IMR-90 (cell line): Measurements from ENCODE around the gene FCRLB. TPM values are rescaled to one million over a fixed set of nuclear protein-coding genes. Genes with fewer than 3 reads are reported as not detected.

Source experiments
- ATAC-seq: fragments of 200-7000 bp; cut with Tn5 transposase; 2 replicates; pipeline ENCODE4 v1.9.1; 2020; ENCODE audit warnings: low read depth, mild to moderate bottlenecking, moderate library complexity
- BruUV-seq: library from RNA; stranded (reverse); fragments of 400-500 nt; replicated peaks from 2 replicates; lab custom pipeline; 2021; lab: Mats Ljungman, UMichigan
- CTCF ChIA-PET: fragments of 300-600 bp; formaldehyde crosslinking; extraction: SDS; loops from one replicate; lab custom pipeline; 2021; ENCODE audit warnings: antibody characterized with exemption; lab: Yijun Ruan, JAX
- POLR2A ChIA-PET: fragments of 300-600 bp; sonication (Branson Sonifier 250); formaldehyde crosslinking; loops from one replicate; lab custom pipeline; 2022; ENCODE audit warnings: antibody characterized with exemption; ENCODE audit not compliant: unreplicated experiment; lab: Charles Lee
- DNase-seq: peaks from one replicate; pipeline ENCODE4 v3.0.0; 2013
- H2AFZ ChIP-seq: replicated peaks from 2 replicates; pipeline ENCODE3; 2013; ENCODE audit warnings: low read length, mild to moderate bottlenecking; ENCODE audit not compliant: poor library complexity
- H2AK5ac ChIP-seq: 2 replicates; pipeline ENCODE4 v1.6.1; 2013; ENCODE audit warnings: low read depth, low read length, inconsistent platforms
- H2AK9ac ChIP-seq: replicated peaks from 2 replicates; pipeline ENCODE3; 2013; ENCODE audit warnings: mild to moderate bottlenecking, low read depth, low read length, moderate library complexity; ENCODE audit not compliant: poor library complexity
- H2BK120ac ChIP-seq: 2 replicates; pipeline ENCODE4 v1.6.1; 2013; ENCODE audit warnings: low read depth, low read length, inconsistent platforms
- H2BK15ac ChIP-seq: 3 replicates; pipeline ENCODE4 v1.6.1; 2013; ENCODE audit warnings: low read depth, low read length, inconsistent platforms
- H2BK20ac ChIP-seq: 2 replicates; pipeline ENCODE4 v1.6.1; 2013; ENCODE audit warnings: low read depth, mild to moderate bottlenecking, inconsistent platforms, low read length, moderate library complexity
- H2BK5ac ChIP-seq: 2 replicates; pipeline ENCODE4 v1.6.1; 2013; ENCODE audit warnings: mild to moderate bottlenecking, low read depth, low read length, inconsistent platforms; ENCODE audit not compliant: poor library complexity, severe bottlenecking
- H3K14ac ChIP-seq: replicated peaks from 2 replicates; pipeline ENCODE4 v1.6.1; 2013; ENCODE audit warnings: low read depth, low read length, inconsistent platforms
- H3K18ac ChIP-seq: 2 replicates; pipeline ENCODE4 v1.6.1; 2013; ENCODE audit warnings: low read depth, low read length, control low read depth
- H3K23ac ChIP-seq: 2 replicates; pipeline ENCODE4 v1.6.1; 2013; ENCODE audit warnings: low read depth, low read length, inconsistent platforms
- H3K27ac ChIP-seq: 2 replicates; pipeline ENCODE4 v1.5.1; 2013; ENCODE audit warnings: mild to moderate bottlenecking, control low read depth, low read length; ENCODE audit not compliant: insufficient read depth
- H3K27me3 ChIP-seq: 2 replicates; pipeline ENCODE4 v1.6.1; 2013; ENCODE audit warnings: low read length; ENCODE audit not compliant: control insufficient read depth, insufficient read depth
- H3K36me3 ChIP-seq: 2 replicates; pipeline ENCODE4 v1.6.1; 2013; ENCODE audit warnings: low read length, mixed read lengths; ENCODE audit not compliant: control insufficient read depth, insufficient read depth
- H3K4ac ChIP-seq: 2 replicates; pipeline ENCODE4 v1.6.1; 2013; ENCODE audit warnings: low read depth, low read length, inconsistent platforms
- H3K4me1 ChIP-seq: 2 replicates; pipeline ENCODE4 v1.6.1; 2013; ENCODE audit warnings: low read length, mixed read lengths; ENCODE audit not compliant: control insufficient read depth, insufficient read depth
- H3K4me2 ChIP-seq: 2 replicates; pipeline ENCODE4 v1.6.1; 2013; ENCODE audit warnings: low read depth, mild to moderate bottlenecking, control low read depth, low read length, moderate library complexity
- H3K4me3 ChIP-seq: 2 replicates; pipeline ENCODE4 v1.5.1; 2013; ENCODE audit warnings: low read depth, mild to moderate bottlenecking, control low read depth, low read length, moderate library complexity; ENCODE audit not compliant: insufficient read depth
- H3K56ac ChIP-seq: 2 replicates; pipeline ENCODE4 v1.6.1; 2013; ENCODE audit warnings: low read length, inconsistent platforms; ENCODE audit not compliant: insufficient read depth; ENCODE audit errors: extremely low read depth
- H3K79me1 ChIP-seq, 2 experiments: 2 replicates each; pipeline ENCODE4 v1.6.1; 2013; ENCODE audit warnings: low read length in 2 of 2, inconsistent platforms in 1 of 2, low read depth in 1 of 2
- H3K9ac ChIP-seq: 2 replicates; pipeline ENCODE4 v1.6.1; 2013; ENCODE audit warnings: low read depth, low read length, control low read depth
- H3K9me1 ChIP-seq: 2 replicates; pipeline ENCODE4 v1.6.1; 2013; ENCODE audit warnings: low read length, inconsistent platforms; ENCODE audit not compliant: insufficient read depth
- H3K9me3 ChIP-seq: 2 replicates; pipeline ENCODE4 v1.6.1; 2013; ENCODE audit warnings: low read length; ENCODE audit not compliant: control insufficient read depth, insufficient read depth
- H4K20me1 ChIP-seq: 2 replicates; pipeline ENCODE4 v1.6.1; 2013; ENCODE audit warnings: low read length, inconsistent platforms; ENCODE audit not compliant: insufficient read depth
- H4K5ac ChIP-seq: 2 replicates; pipeline ENCODE4 v1.6.1; 2013; ENCODE audit warnings: mild to moderate bottlenecking, low read depth, low read length, control low read depth
- H4K8ac ChIP-seq, 2 experiments: 2 replicates each; pipeline ENCODE4 v1.6.1; 2013; ENCODE audit warnings: low read depth in 2 of 2, low read length in 2 of 2, control low read depth in 1 of 2, inconsistent platforms in 1 of 2
- H4K91ac ChIP-seq: 2 replicates; pipeline ENCODE4 v1.6.1; 2013; ENCODE audit warnings: low read depth, low read length, inconsistent platforms; ENCODE audit not compliant: insufficient read depth
- BHLHE40 ChIP-seq: fragments of 150-350 bp; IDR thresholded peaks from 2 replicates; pipeline ENCODE4 v1.6.1; 2016; ENCODE audit warnings: mild to moderate bottlenecking, low read depth, low read length
- CEBPB ChIP-seq: IDR thresholded peaks from 2 replicates; pipeline ENCODE4 v1.6.1; 2012; ENCODE audit warnings: low read depth, low read length, improper control_type of control experiment
- CHD1 ChIP-seq: IDR thresholded peaks from 2 replicates; pipeline ENCODE4 v1.6.1; 2012; ENCODE audit warnings: low read depth, low read length, improper control_type of control experiment
- CTCF ChIP-seq: conservative IDR thresholded peaks from 2 replicates; pipeline ENCODE4 v1.5.1; 2012; ENCODE audit warnings: mild to moderate bottlenecking, low read depth, low read length, improper control_type of control experiment
- ELK1 ChIP-seq: fragments of 150-350 bp; IDR thresholded peaks from 2 replicates; pipeline ENCODE4 v1.6.1; 2016; ENCODE audit warnings: low read depth, mild to moderate bottlenecking, low read length, moderate library complexity, borderline replicate concordance
- FOS ChIP-seq: fragments of 150-350 bp; IDR thresholded peaks from 2 replicates; pipeline ENCODE4 v1.6.1; 2016; ENCODE audit warnings: low read depth, low read length
- MAFK ChIP-seq: IDR thresholded peaks from 2 replicates; pipeline ENCODE4 v1.6.1; 2012; ENCODE audit warnings: low read depth, low read length, improper control_type of control experiment
- MAZ ChIP-seq: IDR thresholded peaks from 2 replicates; pipeline ENCODE4 v1.6.1; 2012; ENCODE audit warnings: low read depth, mild to moderate bottlenecking, low read length, improper control_type of control experiment, moderate library complexity, borderline replicate concordance
- MXI1 ChIP-seq: IDR thresholded peaks from 2 replicates; pipeline ENCODE4 v1.6.1; 2012; ENCODE audit warnings: low read depth, mild to moderate bottlenecking, low read length, moderate library complexity, borderline replicate concordance
- NFE2L2 ChIP-seq: fragments of 150-350 bp; IDR thresholded peaks from 2 replicates; pipeline ENCODE4 v1.6.1; 2016; ENCODE audit warnings: low read depth, mild to moderate bottlenecking, low read length
- POLR2A ChIP-seq: IDR thresholded peaks from 2 replicates; pipeline ENCODE4 v1.6.1; 2012; ENCODE audit warnings: mild to moderate bottlenecking, low read depth, low read length
- RAD21 ChIP-seq: IDR thresholded peaks from 2 replicates; pipeline ENCODE4 v1.6.1; 2012; ENCODE audit warnings: low read length, improper control_type of control experiment
- RCOR1 ChIP-seq: IDR thresholded peaks from 2 replicates; pipeline ENCODE4 v1.6.1; 2012; ENCODE audit warnings: mild to moderate bottlenecking, low read length, improper control_type of control experiment; ENCODE audit not compliant: insufficient replicate concordance
- RFX5 ChIP-seq: IDR thresholded peaks from 2 replicates; pipeline ENCODE4 v1.8.0; 2012; ENCODE audit warnings: low read depth, mild to moderate bottlenecking, low read length, moderate library complexity
- USF2 ChIP-seq: fragments of 150-350 bp; IDR thresholded peaks from 2 replicates; pipeline ENCODE4 v1.6.1; 2017; ENCODE audit warnings: mild to moderate bottlenecking, antibody characterized with exemption, low read length, low read depth
- WGBS, 2 experiments: methylation state at CpG; one replicate each; pipeline versions ENCODE4 v1.1.5 to v1.1.7; 2013; ENCODE audit warnings: missing lambda C conversion rate in 2 of 2; ENCODE audit not compliant: insufficient read length in 1 of 2; ENCODE audit errors: extremely low coverage in 2 of 2; 5-methylcytosine and 5-hydroxymethylcytosine counted together
- dilution Hi-C: fragments of 300-500 bp; cut with HindIII; formaldehyde crosslinking; loops from one replicate; pipeline ENCODE4 v1.14.3; 2018; ENCODE audit warnings: low sequenced_read_pairs; ENCODE audit not compliant: unreplicated experiment
- in situ Hi-C: fragments of 300-500 bp; cut with MboI; formaldehyde crosslinking; loops from 3 replicates; pipeline ENCODE4 v1.14.3; 2019; ENCODE audit warnings: low sequenced_read_pairs, inconsistent platforms, mixed read lengths
- intact Hi-C: fragments of 100-400 bp; cut with micrococcal nuclease; formaldehyde crosslinking; loops from 2 replicates; pipeline ENCODE4 v1.10.0; 2022
- polyA plus RNA-seq, 3 experiments: library from polyadenylated mRNA; depleted of rRNA; stranded (reverse); fragments of >200 nt; gene quantifications; 2 replicates each; pipeline ENCODE4 v1.2.3, GENCODE V29; 2012; ENCODE audit warnings: low replicate concordance in 1 of 3
- total RNA-seq: library from RNA; depleted of rRNA; stranded (reverse); fragments of >200 nt; gene quantifications from 2 replicates; pipeline ENCODE4 v1.2.3, GENCODE V29; 2012

FCRLB gene
- total and polyA plus RNA-seq, 2 of the 4 experiments (the other 2 are of a cell fraction), result 0.90 to 2.2 TPM

GRCh38 chr1:161676958-161677689 lies 44.2 kb upstream of the FCRLB start:
- no peak for ATAC-seq
- no peak overlapping the region for H3K9ac ChIP-seq
- H2BK5ac ChIP-seq, result no peak overlapping the region
- WGBS, 2 experiments, result 46% methylated on average over 3 of the region's 5 CpGs; no CpG with 5 or more reads in 1 of the 2 experiments
- no peak overlapping the region for H2BK20ac ChIP-seq
- H2AFZ ChIP-seq, result no peak overlapping the region
- no peak overlapping the region for H3K27ac ChIP-seq
- H3K27me3 ChIP-seq, result peaks cover 5% of the 10 kb centered on the region
- H3K14ac ChIP-seq, result no peak overlapping the region
- H2AK5ac ChIP-seq, result no peak overlapping the region
- no peak overlapping the region for H2AK9ac ChIP-seq
- H4K8ac ChIP-seq, result no peak overlapping the region
- H2BK15ac ChIP-seq, result no peak overlapping the region
- ChIA-PET CTCF (no interaction called here), POLR2A (no interaction called here)
- no peaks in the 10 kb centered on the region for H3K36me3 ChIP-seq
- H4K5ac ChIP-seq, result no peak overlapping the region
- H3K79me1 ChIP-seq, result no peaks in the 10 kb centered on the region
- no peaks in the 10 kb centered on the region for H3K4me1 ChIP-seq
- no peak overlapping the region for H3K23ac ChIP-seq
- no peak overlapping the region for H3K4me3 ChIP-seq
- H3K4me2 ChIP-seq, result no peak overlapping the region
- H3K56ac ChIP-seq, result no peak overlapping the region
- no peak overlapping the region for H2BK120ac ChIP-seq
- H3K4ac ChIP-seq, result no peak overlapping the region
- dilution Hi-C loops (no loop called here), in situ Hi-C loops (no loop called here), intact Hi-C loops (no loop called here)
- H3K18ac ChIP-seq, result no peak overlapping the region
- no peak for DNase-seq
- H4K91ac ChIP-seq, result no peak overlapping the region
- no peaks in the 10 kb centered on the region for H3K9me1 ChIP-seq
- H3K9me3 ChIP-seq, result no peaks in the 10 kb centered on the region
- no peaks in the 10 kb centered on the region for H4K20me1 ChIP-seq
- TF ChIP-seq FOS (no peak), MXI1 (no peak), CEBPB (no peak), RAD21 (no peak), RFX5 (no peak), CHD1 (no peak), MAFK (no peak), RCOR1 (no peak), POLR2A (no peak), CTCF (no peak), ELK1 (no peak), MAZ (no peak), NFE2L2 (no peak), BHLHE40 (no peak), USF2 (no peak)
- no TSS peak for BruUV-seq
